Chondrocyte (in vitro differentiated cells): ENCODE measurements around the gene SPDYE3. TPM values are rescaled to one million over a fixed set of nuclear protein-coding genes. Genes with fewer than 3 reads are reported as not detected.

Experiments used
- DNase-seq: peaks from one replicate; pipeline ENCODE4 v3.0.0; 2021; ENCODE audit warnings: mixed read lengths, low spot score
- H3K27ac Mint-ChIP-seq: one replicate; pipeline ENCODE4 v1.8.0; 2021; ENCODE audit warnings: mild to moderate bottlenecking, moderate library complexity, mixed read lengths; ENCODE audit not compliant: unreplicated experiment
- H3K27me3 Mint-ChIP-seq: 2 replicates; pipeline ENCODE4 v1.8.0; 2021; ENCODE audit warnings: low read depth, mixed read lengths
- H3K36me3 Mint-ChIP-seq: 2 replicates; pipeline ENCODE4 v1.8.0; 2021; ENCODE audit warnings: low read depth, mixed read lengths
- H3K4me1 Mint-ChIP-seq: 2 replicates; pipeline ENCODE4 v1.8.0; 2021; ENCODE audit warnings: low read depth, mild to moderate bottlenecking, mixed read lengths
- H3K4me3 Mint-ChIP-seq: one replicate; pipeline ENCODE4 v1.8.0; 2021; ENCODE audit warnings: mild to moderate bottlenecking, moderate library complexity, mixed read lengths; ENCODE audit not compliant: unreplicated experiment
- H3K9me3 Mint-ChIP-seq: 2 replicates; pipeline ENCODE4 v1.8.0; 2021; ENCODE audit warnings: low read depth, mixed read lengths
- total RNA-seq: library from RNA; stranded (reverse); gene quantifications from 3 replicates; pipeline ENCODE4 v1.2.1, GENCODE V29; 2021
- TF ChIP-seq, protein P1 (sequence below): fragments of 200-600 bp; sonication (generic); IDR thresholded peaks from 2 replicates; pipeline ENCODE4 v1.5.0; 2021; ENCODE audit warnings: antibody characterized with exemption, mild to moderate bottlenecking, moderate library complexity

SPDYE3 gene
- total RNA-seq, 1 donor from 2014 or later: not detected

DNA sequence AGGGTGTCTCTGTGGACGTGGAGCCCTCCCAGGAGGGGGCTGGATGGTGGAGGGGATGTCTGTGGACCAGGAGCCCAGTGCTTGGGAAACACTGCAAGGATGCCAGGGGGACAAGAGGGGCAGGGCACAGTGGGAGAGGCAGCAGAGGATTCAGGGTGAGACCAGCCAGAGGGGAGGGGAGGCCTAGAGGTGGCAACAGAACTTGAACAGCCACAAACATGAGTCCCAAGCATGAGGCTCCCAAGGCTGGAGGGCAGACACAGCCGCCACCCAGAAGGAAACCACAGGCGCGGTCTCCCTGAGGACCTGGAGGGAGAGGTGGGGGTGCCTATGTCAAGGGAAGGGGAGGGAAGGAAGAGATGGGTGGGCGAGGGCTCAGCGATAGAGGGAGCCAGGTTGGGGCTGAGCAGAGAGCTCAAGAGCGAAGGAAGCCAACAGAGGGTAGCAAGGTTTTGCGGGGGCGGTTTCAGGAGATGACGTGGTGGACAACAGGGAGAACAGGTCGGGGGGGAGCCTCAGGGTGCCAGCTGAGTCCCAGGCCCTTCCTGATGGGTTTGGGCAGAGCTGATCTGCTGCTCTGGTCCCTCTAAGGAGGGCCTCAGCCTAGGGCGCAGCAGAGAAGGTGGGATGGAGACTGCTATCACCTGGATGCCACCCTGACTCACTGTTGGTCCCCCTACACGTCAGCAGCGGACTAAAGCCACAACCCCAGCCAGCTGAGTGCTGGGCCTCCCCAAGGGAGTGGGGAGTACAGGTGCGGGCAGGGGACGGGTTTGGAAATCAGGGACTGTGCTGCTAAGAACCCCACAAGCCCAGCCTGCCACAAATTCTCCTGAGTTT lies 59.1 kb downstream of the SPDYE3 start:
- Mint-ChIP-seq H3K9me3 (no peaks in the 10 kb centered on the region), H3K4me1 (no peaks in the 10 kb centered on the region), H3K36me3 (peaks cover 27% of the 10 kb centered on the region), H3K4me3 (no peak overlapping the region), H3K27ac (no peak overlapping the region), H3K27me3 (no peaks in the 10 kb centered on the region)
- TF ChIP-seq, protein P1, sequence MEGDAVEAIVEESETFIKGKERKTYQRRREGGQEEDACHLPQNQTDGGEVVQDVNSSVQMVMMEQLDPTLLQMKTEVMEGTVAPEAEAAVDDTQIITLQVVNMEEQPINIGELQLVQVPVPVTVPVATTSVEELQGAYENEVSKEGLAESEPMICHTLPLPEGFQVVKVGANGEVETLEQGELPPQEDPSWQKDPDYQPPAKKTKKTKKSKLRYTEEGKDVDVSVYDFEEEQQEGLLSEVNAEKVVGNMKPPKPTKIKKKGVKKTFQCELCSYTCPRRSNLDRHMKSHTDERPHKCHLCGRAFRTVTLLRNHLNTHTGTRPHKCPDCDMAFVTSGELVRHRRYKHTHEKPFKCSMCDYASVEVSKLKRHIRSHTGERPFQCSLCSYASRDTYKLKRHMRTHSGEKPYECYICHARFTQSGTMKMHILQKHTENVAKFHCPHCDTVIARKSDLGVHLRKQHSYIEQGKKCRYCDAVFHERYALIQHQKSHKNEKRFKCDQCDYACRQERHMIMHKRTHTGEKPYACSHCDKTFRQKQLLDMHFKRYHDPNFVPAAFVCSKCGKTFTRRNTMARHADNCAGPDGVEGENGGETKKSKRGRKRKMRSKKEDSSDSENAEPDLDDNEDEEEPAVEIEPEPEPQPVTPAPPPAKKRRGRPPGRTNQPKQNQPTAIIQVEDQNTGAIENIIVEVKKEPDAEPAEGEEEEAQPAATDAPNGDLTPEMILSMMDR: no peak
- peak; percentile 78 for DNase-seq

DNA sequence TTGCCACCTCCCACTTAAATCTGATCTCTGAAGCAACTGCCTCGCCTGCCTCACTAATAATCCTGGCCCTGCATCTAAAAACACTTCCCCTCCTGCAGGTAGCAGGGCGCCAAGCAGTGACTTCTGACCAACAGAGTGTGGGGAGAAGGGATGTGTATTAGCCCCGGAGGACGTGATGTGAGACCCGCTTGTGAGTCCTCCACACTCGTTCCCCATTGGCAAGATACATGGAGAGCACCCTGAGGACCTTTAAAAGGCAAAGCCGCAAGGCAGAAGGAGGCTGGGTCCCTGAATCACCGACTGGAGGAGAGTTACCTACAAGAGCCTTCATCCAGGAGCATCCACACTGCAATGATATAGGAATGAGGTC lies 59.7 kb downstream of the SPDYE3 start:
- Mint-ChIP-seq H3K4me1 (no peaks in the 10 kb centered on the region), H3K4me3 (no peak overlapping the region), H3K36me3 (peaks cover 21% of the 10 kb centered on the region), H3K27ac (no peak overlapping the region), H3K27me3 (no peaks in the 10 kb centered on the region), H3K9me3 (no peaks in the 10 kb centered on the region)
- TF ChIP-seq, protein P1: no peak
- peak; percentile 43 for DNase-seq

DNA sequence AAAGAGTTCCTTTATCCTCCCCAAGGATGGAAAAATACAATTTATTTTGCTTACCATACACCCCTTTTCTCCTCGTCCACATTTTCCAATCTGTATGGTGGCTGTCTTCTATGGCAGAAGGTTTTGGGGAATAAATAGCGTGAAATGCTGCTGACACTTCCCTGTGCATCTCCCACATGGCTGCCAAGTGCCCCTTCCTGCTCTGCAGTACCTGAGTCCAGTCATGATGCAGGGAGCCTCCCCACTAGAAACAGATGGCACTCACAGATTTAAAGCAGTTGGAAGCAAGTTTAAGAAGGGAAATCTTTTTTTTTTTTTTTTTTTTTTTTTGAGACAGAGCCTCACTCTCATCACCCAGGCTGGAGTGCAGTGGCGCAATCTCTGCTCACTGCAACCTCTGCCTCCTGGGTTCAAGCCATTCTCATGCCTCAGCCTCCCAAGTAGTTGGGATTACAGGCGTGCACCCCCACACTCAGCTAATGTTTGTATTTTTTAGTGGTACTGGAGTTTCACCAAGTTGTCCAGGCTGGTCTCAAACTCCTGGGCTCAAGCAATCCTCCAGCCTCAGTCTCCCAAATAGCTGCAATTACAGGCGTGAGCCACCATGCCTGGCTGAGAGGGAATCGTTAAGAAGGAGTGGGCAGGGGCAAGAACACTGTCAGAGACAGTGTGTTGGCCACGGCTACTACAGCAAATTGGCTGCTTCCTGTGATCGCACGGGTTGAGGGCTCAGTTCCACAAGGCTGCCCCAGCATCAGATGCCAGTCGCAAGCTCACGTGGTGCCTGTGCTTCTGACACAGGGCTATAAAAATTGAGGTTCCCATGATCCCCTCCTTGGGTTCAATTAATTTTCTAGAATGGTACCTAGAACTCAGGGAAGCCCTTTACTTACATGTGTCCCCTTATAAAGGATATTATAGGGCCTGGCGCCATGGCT lies 60.4 kb downstream of the SPDYE3 start:
- H3K27ac Mint-ChIP-seq: no peak overlapping the region
- H3K4me3 Mint-ChIP-seq: no peak overlapping the region
- H3K27me3 Mint-ChIP-seq: no peaks in the 10 kb centered on the region
- peaks cover 14% of the 10 kb centered on the region for H3K36me3 Mint-ChIP-seq
- H3K9me3 Mint-ChIP-seq: no peaks in the 10 kb centered on the region
- H3K4me1 Mint-ChIP-seq: no peaks in the 10 kb centered on the region
- peak; percentile 42 for DNase-seq
- TF ChIP-seq, protein P1: no peak

DNA sequence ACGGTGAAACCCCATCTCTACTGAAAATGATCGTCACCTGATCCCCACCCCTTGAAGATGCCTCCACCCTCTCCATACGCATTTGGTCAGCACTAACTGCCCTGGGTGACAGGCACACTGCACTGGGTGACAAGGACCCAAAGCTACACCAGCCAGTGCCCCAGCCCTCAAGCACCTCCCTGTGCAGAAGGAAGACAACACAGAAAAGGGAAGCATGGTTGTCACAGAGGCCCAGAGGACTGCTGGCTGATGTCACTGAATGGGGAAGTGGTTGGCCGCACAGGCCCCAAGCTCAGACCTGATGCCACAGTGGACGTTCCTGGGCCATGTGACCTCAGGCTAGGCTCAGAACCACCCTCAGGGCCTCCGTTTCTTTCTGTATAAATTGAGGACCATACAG lies 61.6 kb downstream of the SPDYE3 start:
- DNase-seq: peak; percentile 43
- TF ChIP-seq, protein P1: no peak
- Mint-ChIP-seq H3K4me1 (no peaks in the 10 kb centered on the region), H3K27me3 (no peaks in the 10 kb centered on the region), H3K9me3 (no peaks in the 10 kb centered on the region), H3K36me3 (peaks cover 9% of the 10 kb centered on the region), H3K4me3 (no peak overlapping the region), H3K27ac (no peak overlapping the region)

DNA sequence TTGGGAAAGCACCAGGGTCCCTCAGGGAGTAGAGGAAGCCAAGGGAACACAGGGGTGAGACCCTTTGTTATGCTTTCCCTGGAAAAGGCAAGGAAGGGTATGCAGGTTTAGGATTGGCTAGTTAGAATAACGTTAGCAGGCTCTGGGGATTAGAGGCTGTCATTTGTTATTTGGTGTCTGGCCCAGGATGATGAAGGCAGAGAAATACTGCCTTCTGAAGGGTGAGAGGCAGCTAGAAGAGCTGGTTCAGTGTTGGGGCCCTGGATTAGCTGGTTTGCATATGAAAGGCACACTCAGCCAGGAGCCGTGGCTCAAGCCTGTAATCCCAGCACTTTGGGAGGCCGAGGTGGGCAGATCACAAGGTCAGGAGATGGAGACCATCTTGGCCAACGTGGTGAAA lies 62.8 kb downstream of the SPDYE3 start:
- peaks cover 3% of the 10 kb centered on the region for H3K36me3 Mint-ChIP-seq
- TF ChIP-seq, protein P1: no peak
- H3K27ac Mint-ChIP-seq: no peak overlapping the region
- H3K4me3 Mint-ChIP-seq: no peak overlapping the region
- no peaks in the 10 kb centered on the region for H3K27me3 Mint-ChIP-seq
- H3K4me1 Mint-ChIP-seq: no peaks in the 10 kb centered on the region
- peak; percentile 15 for DNase-seq
- no peaks in the 10 kb centered on the region for H3K9me3 Mint-ChIP-seq
